Neural cell (in vitro differentiated cells): ENCODE measurements around the gene FASTK. TPM values are rescaled to one million over a fixed set of nuclear protein-coding genes. Genes with fewer than 3 reads are reported as not detected.

Experiments
- H2AFZ ChIP-seq: fragments of 200-600, 300-800 bp; sonication (generic), shearing (Covaris generic); 2 replicates; pipeline ENCODE4 v1.6.0; 2014; ENCODE audit warnings: low read depth, mild to moderate bottlenecking, antibody characterized with exemption, low read length, moderate library complexity
- H3F3A ChIP-seq: fragments of 200-600 bp; shearing (Covaris generic); 2 replicates; pipeline ENCODE4 v1.6.1; 2016; ENCODE audit warnings: mild to moderate bottlenecking, moderate library complexity, mixed read lengths, antibody characterized with exemption, low read length; ENCODE audit not compliant: insufficient read depth, poor library complexity, severe bottlenecking
- H3K27ac ChIP-seq: fragments of 200-600, 300-800 bp; sonication (generic), shearing (Covaris generic); 2 replicates; pipeline ENCODE4 v1.5.1; 2014; ENCODE audit warnings: mild to moderate bottlenecking, low read length, moderate library complexity
- H3K27me3 ChIP-seq: fragments of 300-800, 200-600 bp; sonication (generic), shearing (Covaris generic); 2 replicates; pipeline ENCODE4 v1.6.0; 2014; ENCODE audit warnings: mild to moderate bottlenecking, low read depth, low read length, moderate library complexity; ENCODE audit not compliant: insufficient read depth
- H3K36me3 ChIP-seq: fragments of 300-800, 200-600 bp; sonication (generic), shearing (Covaris generic); 2 replicates; pipeline ENCODE4 v1.5.1; 2014; ENCODE audit warnings: mild to moderate bottlenecking, antibody characterized with exemption, low read length, moderate library complexity; ENCODE audit not compliant: insufficient read depth
- H3K4me2 ChIP-seq: fragments of 300-800, 200-600 bp; sonication (generic), shearing (Covaris generic); 2 replicates; pipeline ENCODE4 v1.6.0; 2014; ENCODE audit warnings: mild to moderate bottlenecking, low read length
- H3K4me3 ChIP-seq: fragments of 300-800, 200-600 bp; sonication (generic), shearing (Covaris generic); 2 replicates; pipeline ENCODE4 v1.5.1; 2014; ENCODE audit warnings: mild to moderate bottlenecking, low read length, moderate library complexity
- H3K79me2 ChIP-seq: fragments of 200-600 bp; shearing (Covaris generic); replicated peaks from 2 replicates; pipeline ENCODE4 v1.6.0; 2014; ENCODE audit warnings: mild to moderate bottlenecking, low read length, moderate library complexity; ENCODE audit not compliant: insufficient read depth
- H3K9ac ChIP-seq: fragments of 300-800, 200-600 bp; sonication (generic), shearing (Covaris generic); 2 replicates; pipeline ENCODE4 v1.6.1; 2016; ENCODE audit warnings: mild to moderate bottlenecking, low read length, mixed read lengths
- H3K9me2 ChIP-seq: fragments of 200-600 bp; shearing (Covaris generic); 2 replicates; pipeline ENCODE4 v1.6.1; 2016; ENCODE audit warnings: mild to moderate bottlenecking, low read length, mixed read lengths; ENCODE audit not compliant: insufficient read depth
- H3K9me3 ChIP-seq: fragments of 200-600, 300-800 bp; sonication (generic), shearing (Covaris generic); 2 replicates; pipeline ENCODE4 v1.6.1; 2016; ENCODE audit warnings: mild to moderate bottlenecking, mixed run types, low read length, moderate library complexity, mixed read lengths
- H4K20me1 ChIP-seq: fragments of 200-600 bp; shearing (Covaris generic); 2 replicates; pipeline ENCODE4 v1.6.1; 2016; ENCODE audit warnings: mild to moderate bottlenecking, mixed run types; ENCODE audit not compliant: insufficient read depth
- CTCF ChIP-seq: fragments of 450-650 bp; IDR thresholded peaks from 2 replicates; pipeline ENCODE4 v1.5.1; 2014; ENCODE audit warnings: antibody characterized with exemption, mild to moderate bottlenecking, moderate library complexity; ENCODE audit not compliant: poor library complexity, severe bottlenecking
- EP300 ChIP-seq: fragments of 450-650 bp; conservative IDR thresholded peaks from 2 replicates; pipeline ENCODE4 v1.6.1; 2014; ENCODE audit warnings: antibody characterized with exemption, mild to moderate bottlenecking, moderate library complexity; ENCODE audit not compliant: poor library complexity, severe bottlenecking
- EZH2 ChIP-seq: fragments of 200-600, 300-800 bp; shearing (Covaris generic), sonication (generic); IDR thresholded peaks from 2 replicates; pipeline ENCODE4 v1.6.1; 2014; ENCODE audit warnings: antibody characterized with exemption, low read length, borderline replicate concordance, mild to moderate bottlenecking; ENCODE audit not compliant: insufficient read depth, poor library complexity, severe bottlenecking
- MXI1 ChIP-seq: fragments of 450-650 bp; conservative IDR thresholded peaks from 2 replicates; pipeline ENCODE4 v1.6.1; 2014; ENCODE audit warnings: antibody characterized with exemption, mild to moderate bottlenecking; ENCODE audit not compliant: poor library complexity, severe bottlenecking
- POLR2AphosphoS5 ChIP-seq: IDR thresholded peaks from 2 replicates; pipeline ENCODE4 v1.6.1; 2012
- RAD21 ChIP-seq: fragments of 450-650 bp; conservative IDR thresholded peaks from 2 replicates; pipeline ENCODE4 v1.6.1; 2014; ENCODE audit warnings: antibody characterized with exemption, mild to moderate bottlenecking, moderate library complexity
- REST ChIP-seq: IDR thresholded peaks from 2 replicates; pipeline ENCODE4 v1.6.1; 2012; ENCODE audit warnings: borderline replicate concordance
- SMC3 ChIP-seq: fragments of 450-650 bp; conservative IDR thresholded peaks from 2 replicates; pipeline ENCODE4 v1.6.1; 2014; ENCODE audit warnings: antibody characterized with exemption, mild to moderate bottlenecking, moderate library complexity; ENCODE audit not compliant: poor library complexity
- TAF1 ChIP-seq: IDR thresholded peaks from 2 replicates; pipeline ENCODE4 v1.6.1; 2012; ENCODE audit warnings: low read depth
- polyA plus RNA-seq: library from polyadenylated mRNA; depleted of rRNA; stranded (reverse); fragments of >200 nt; gene quantifications from 2 replicates; pipeline ENCODE4 v1.2.3, GENCODE V29; 2014

Gene FASTK
- polyA plus RNA-seq, 1 donor from 2014 or later: 147 TPM

GRCh38 chr7:151088019-151088855 lies 7.6 kb upstream of the FASTK start:
- H3K9me2 ChIP-seq: no peaks in the 10 kb centered on the region
- H2AFZ ChIP-seq: no peak overlapping the region
- H3K4me2 ChIP-seq: peak overlapping the region; percentile 93
- peak overlapping the region; percentile 18 for H3K27ac ChIP-seq
- no peaks in the 10 kb centered on the region for H3K27me3 ChIP-seq
- H3K4me3 ChIP-seq: peak overlapping the region; percentile 91
- peaks cover 3% of the 10 kb centered on the region for H3F3A ChIP-seq
- peak overlapping the region; percentile 94 for H3K9ac ChIP-seq
- H3K79me2 ChIP-seq: peaks cover 55% of the 10 kb centered on the region
- no peaks in the 10 kb centered on the region for H3K36me3 ChIP-seq
- TF ChIP-seq TAF1 (no peak), CTCF (no peak), RAD21 (no peak)
- H3K9me3 ChIP-seq: no peaks in the 10 kb centered on the region
- H4K20me1 ChIP-seq: peaks cover 42% of the 10 kb centered on the region

GRCh38 chr7:151087245-151088018 lies 6.8 kb upstream of the FASTK start:
- Histone ChIP-seq H3K27ac (peak overlapping the region; percentile 62), H3K9me2 (no peaks in the 10 kb centered on the region), H3K4me3 (peak overlapping the region; percentile 91), H3K36me3 (no peaks in the 10 kb centered on the region), H3F3A (peaks cover 3% of the 10 kb centered on the region), H4K20me1 (peaks cover 42% of the 10 kb centered on the region), H3K27me3 (no peaks in the 10 kb centered on the region), H3K9me3 (no peaks in the 10 kb centered on the region), H3K4me2 (peak overlapping the region; percentile 93), H3K9ac (peak overlapping the region; percentile 94), H3K79me2 (peaks cover 47% of the 10 kb centered on the region), H2AFZ (peak overlapping the region; percentile 21)
- TF ChIP-seq SMC3: peak; percentile 58
- no peak for TF ChIP-seq TAF1
- TF ChIP-seq CTCF: peak; percentile 67
- peak; percentile 29 for TF ChIP-seq REST
- TF ChIP-seq POLR2AphosphoS5: no peak
- TF ChIP-seq RAD21: peak; percentile 36
- TF ChIP-seq EZH2: no peak
- TF ChIP-seq EP300: no peak
- TF ChIP-seq MXI1: peak; percentile 64
